Measurements from ENCODE around the gene DEUP1.

- TF ChIP-seq CTCF (conservative IDR thresholded peaks at IDR 0.05; ENCODE audit: low read length): no peak
- no peak for TF ChIP-seq EZH2phosphoT487 (IDR thresholded peaks at IDR 0.05; ENCODE audit: borderline replicate concordance, low read depth, low read length)
Measured at GRCh38 chr11:93323747-93324146, 6.8 kb upstream of the DEUP1 start.

All from OCI-LY7 (cell line).